Heart left ventricle (tissue), 16 donors: ENCODE data around the gene CDC7. TPM values are rescaled to one million over a fixed set of nuclear protein-coding genes. Genes with fewer than 3 reads are reported as not detected.

Experiments
- ATAC-seq, 4 donors: fragments of 200-7000 bp; cut with Tn5 transposase; one replicate each; pipeline ENCODE4 v1.9.1; 2020 to 2022; ENCODE audit warnings: moderate library complexity in 4 of 4, mild to moderate bottlenecking in 3 of 4, moderate number of reproducible peaks in 1 of 4
- DNase-seq, 5 donors: peaks; one replicate each; pipeline ENCODE4 v3.0.0-alpha.2; 2020
- H3K27ac ChIP-seq, 12 donors: fragments of 200-600 bp; sonication (generic) in 4 of 12; one replicate each; pipeline versions ENCODE4 v1.5.0 to v1.8.0; 2016 to 2022; ENCODE audit warnings: mild to moderate bottlenecking in 2 of 12
- H3K27me3 ChIP-seq, 9 donors: fragments of 200-600 bp; sonication (generic) in 2 of 9; one replicate each; pipeline versions ENCODE4 v1.5.1 to v1.8.0; 2016 to 2022; ENCODE audit warnings: mild to moderate bottlenecking in 3 of 9
- H3K36me3 ChIP-seq, 9 donors: fragments of 200-600 bp; sonication (generic) in 2 of 9; one replicate each; pipeline versions ENCODE4 v1.5.0 to v1.8.0; 2018 to 2022; ENCODE audit warnings: mild to moderate bottlenecking in 2 of 9
- H3K4me1 ChIP-seq, 12 donors: fragments of 200-600 bp; sonication (generic) in 4 of 12; one replicate each; pipeline versions ENCODE4 v1.5.0 to v1.8.0; 2016 to 2022; ENCODE audit warnings: mild to moderate bottlenecking in 3 of 12
- H3K4me3 ChIP-seq, 12 donors: fragments of 200-600 bp; sonication (generic) in 4 of 12; one replicate each; pipeline versions ENCODE4 v1.5.0 to v1.8.0; 2017 to 2022; ENCODE audit warnings: mild to moderate bottlenecking in 9 of 12, moderate library complexity in 4 of 12
- H3K9me3 ChIP-seq, 12 donors: fragments of 200-600 bp; sonication (generic) in 4 of 12; one replicate each; pipeline versions ENCODE4 v1.5.0 to v1.8.0; 2016 to 2022; ENCODE audit warnings: mild to moderate bottlenecking in 1 of 12
- POLR2A ChIP-seq, 2 donors: fragments of 450-650 bp; IDR thresholded peaks; one replicate each; pipeline ENCODE4 v1.6.1; 2017; ENCODE audit warnings: antibody characterized with exemption in 2 of 2, mild to moderate bottlenecking in 2 of 2, moderate library complexity in 2 of 2
- WGBS, 4 donors: extraction: QIAGEN DNeasy Blood & Tissue Kit in 2 of 4; methylation state at CpG; one replicate each; pipeline versions ENCODE4 v1.1.5 to v1.1.7; 2013 to 2018; 5-methylcytosine and 5-hydroxymethylcytosine counted together
- intact Hi-C, 10 donors: fragments of 100-400 bp; cut with DNase I; formaldehyde crosslinking; loops; one replicate each; pipeline versions ENCODE4 v1.11.1 to v1.14.2; 2022
- polyA plus RNA-seq, 2 donors: library from polyadenylated mRNA; stranded (reverse); fragments of 200-250 nt; gene quantifications; one replicate each; pipeline ENCODE4 v1.2.3, GENCODE V29; 2013
- total RNA-seq, 9 donors: library from RNA; depleted of rRNA in 2 of 9; stranded (reverse); fragments of >200 nt in 2 of 9; fragmentation: NEBNext Ultra II Directional in 3 of 9; extraction: Animal tissue kit (Norgen Biotek cat#: 25700) in 3 of 9; gene quantifications; one replicate each; pipeline versions ENCODE4 v1.1.0 to v1.2.4, GENCODE V29; 2016 to 2023
- TF ChIP-seq, protein P1 (sequence below), 12 donors: fragments of 200-600 bp; sonication (generic) in 4 of 12; IDR thresholded peaks; one replicate each; pipeline versions ENCODE4 v1.5.0 to v1.8.0; 2018 to 2022; ENCODE audit warnings: antibody characterized with exemption in 12 of 12, mild to moderate bottlenecking in 5 of 12
- donor health status: ischemic (EF 13 %, LVEDD 7.1; RV severe dilation, severe dysfunction).
- donor health status: healthy with polysubstance abuse.
- donor health status: DM: no; HTN: yes; CAD: no.
- donor health status: DM: no; HTN: no; CAD: no.
- donor health status: ischemic (EF 25% LVEDD 6.9; RV normal size, moderate dysfunction).
- donor health status: ischemic (EF 25% LVEDD 5.7; RV mildly dilated, moderate dysfunction).
- donor health status: healthy.
- donor health status: DM: yes; HTN: yes; CAD: no.
- donor health status: ischemic (EF 35%, LVEDD 5.7; RV mildly dilated, moderate dysfunction).
- donor health status: nonischemic (EF 11% LVEDD 7.7; RV severe dilation, severe dysfunction).
- donor health status: DM: yes; HTN: yes; CAD: no.
- donor health status: PGD.
- donor health status: ischemic (EF 29% LVEDD 5.4; RV normal size, mild dysfunction).
- donor health status: nonischemic (EF 23%, LVEDD 6.1; RV moderate dilation, normal function).

The CDC7 gene
- total and polyA plus RNA-seq, 11 donors = 0.30 to 6.3 (median 0.97) TPM

GRCh38 chr1:91552596-91552995 lies 51.9 kb downstream of the CDC7 start:
- H3K27me3 ChIP-seq = no peaks in the 10 kb centered on the region
- no peak for ATAC-seq
- H3K4me3 ChIP-seq = no peak overlapping the region
- no peak for TF ChIP-seq POLR2A (IDR thresholded peaks at IDR 0.05)
- TF ChIP-seq, protein P1, sequence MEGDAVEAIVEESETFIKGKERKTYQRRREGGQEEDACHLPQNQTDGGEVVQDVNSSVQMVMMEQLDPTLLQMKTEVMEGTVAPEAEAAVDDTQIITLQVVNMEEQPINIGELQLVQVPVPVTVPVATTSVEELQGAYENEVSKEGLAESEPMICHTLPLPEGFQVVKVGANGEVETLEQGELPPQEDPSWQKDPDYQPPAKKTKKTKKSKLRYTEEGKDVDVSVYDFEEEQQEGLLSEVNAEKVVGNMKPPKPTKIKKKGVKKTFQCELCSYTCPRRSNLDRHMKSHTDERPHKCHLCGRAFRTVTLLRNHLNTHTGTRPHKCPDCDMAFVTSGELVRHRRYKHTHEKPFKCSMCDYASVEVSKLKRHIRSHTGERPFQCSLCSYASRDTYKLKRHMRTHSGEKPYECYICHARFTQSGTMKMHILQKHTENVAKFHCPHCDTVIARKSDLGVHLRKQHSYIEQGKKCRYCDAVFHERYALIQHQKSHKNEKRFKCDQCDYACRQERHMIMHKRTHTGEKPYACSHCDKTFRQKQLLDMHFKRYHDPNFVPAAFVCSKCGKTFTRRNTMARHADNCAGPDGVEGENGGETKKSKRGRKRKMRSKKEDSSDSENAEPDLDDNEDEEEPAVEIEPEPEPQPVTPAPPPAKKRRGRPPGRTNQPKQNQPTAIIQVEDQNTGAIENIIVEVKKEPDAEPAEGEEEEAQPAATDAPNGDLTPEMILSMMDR (IDR thresholded peaks at IDR 0.05) = no peak
- peaks cover 0 to 54% (median 0%) of the 10 kb centered on the region in 12 donors for H3K4me1 ChIP-seq
- intact Hi-C loops = loop anchor here in 1 of 10 donors (10.0 kb wide), 1 partner anchor 332 kb away; the partner anchor contains the start of gene TGFBR3
- no peaks in the 10 kb centered on the region for H3K36me3 ChIP-seq
- peak overlapping the region in 1 of 12 donors; percentile 15 for H3K27ac ChIP-seq
- 88 to 90% (median 89%) methylated on average over 2 of the region's 2 CpGs for WGBS, 4 donors
- no peak for DNase-seq
- H3K9me3 ChIP-seq = no peaks in the 10 kb centered on the region

DNA sequence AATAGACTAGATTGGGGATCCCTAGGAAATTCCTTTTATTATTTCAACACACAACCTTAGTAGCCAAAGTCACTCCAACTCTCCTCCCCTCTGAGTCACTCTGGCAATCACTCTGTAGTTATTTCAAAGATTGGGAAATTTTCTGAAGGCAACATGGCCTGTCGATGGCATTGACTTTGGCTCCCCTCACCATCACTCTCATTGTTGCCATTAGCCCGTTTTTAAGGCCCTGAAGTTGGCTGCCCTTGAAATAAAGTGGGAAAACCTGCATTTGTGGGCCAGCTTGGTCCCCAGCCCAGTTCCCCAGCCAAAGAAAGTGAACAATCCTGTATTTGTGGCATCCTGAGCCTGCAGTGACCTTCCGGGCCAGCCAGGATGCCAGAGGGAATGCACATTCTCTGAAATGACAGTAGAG lies 52.5 kb downstream of the CDC7 start:
- no peak overlapping the region for H3K4me3 ChIP-seq
- WGBS, 4 donors = 78 to 90% (median 79%) methylated on average over 3 of the region's 3 CpGs
- TF ChIP-seq, protein P1 (IDR thresholded peaks at IDR 0.05) = no peak
- no peak for TF ChIP-seq POLR2A (IDR thresholded peaks at IDR 0.05)
- H3K36me3 ChIP-seq = no peaks in the 10 kb centered on the region
- DNase-seq = no peak
- no peaks in the 10 kb centered on the region for H3K9me3 ChIP-seq
- H3K27me3 ChIP-seq = no peaks in the 10 kb centered on the region
- peak overlapping the region in 1 of 12 donors; percentile 15 for H3K27ac ChIP-seq
- intact Hi-C loops = loop anchor here in 1 of 10 donors (10.0 kb wide), 1 partner anchor 332 kb away; the partner anchor contains the start of gene TGFBR3
- peaks cover 0 to 53% (median 0%) of the 10 kb centered on the region in 12 donors for H3K4me1 ChIP-seq
- peak in 3 of 4 donors; percentile 43 to 77 (median 72) for ATAC-seq

DNA sequence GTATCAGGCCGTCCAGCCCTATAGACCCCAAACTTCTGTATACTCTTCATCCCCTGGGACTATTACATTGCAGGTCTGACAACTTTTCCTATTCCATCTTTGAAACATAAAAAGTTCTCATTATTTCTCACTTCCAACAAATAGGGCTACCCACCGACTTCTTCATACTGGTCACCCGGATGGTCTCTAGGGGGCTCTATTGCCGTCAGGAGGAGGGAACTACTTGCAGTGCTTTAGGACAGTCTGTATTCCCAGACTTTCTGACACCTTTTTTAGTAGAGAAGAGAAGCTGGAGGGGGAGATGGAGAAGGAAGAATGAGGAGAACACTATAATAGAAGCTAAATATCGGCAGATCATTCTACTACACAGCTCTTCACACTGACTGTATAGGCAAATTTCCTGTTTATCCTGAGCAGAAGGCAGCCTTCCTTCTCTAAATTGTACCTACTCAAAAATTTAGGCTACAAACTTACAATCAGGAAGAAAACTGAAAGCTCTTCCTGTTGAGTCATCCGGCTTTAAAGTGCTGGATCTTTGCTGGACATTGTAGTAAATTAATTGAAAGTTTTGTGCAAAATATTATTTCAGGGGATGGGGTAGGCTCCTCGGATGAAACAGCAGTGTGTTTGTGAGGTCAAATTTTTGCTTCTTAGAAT lies 54.6 kb downstream of the CDC7 start:
- ATAC-seq (peak in 1 of 4 donors; percentile 54), DNase-seq (no peak)
- WGBS, 4 donors = 41 to 60% (median 48%) methylated on average over 7 of the region's 7 CpGs
- peak overlapping the region in 2 of 12 donors; percentile 28 to 80 for H3K27ac ChIP-seq
- H3K27me3 ChIP-seq = no peaks in the 10 kb centered on the region
- TF ChIP-seq POLR2A (IDR thresholded peaks at IDR 0.05) = no peak
- TF ChIP-seq, protein P1 (IDR thresholded peaks at IDR 0.05) = peak in 6 of 12 donors; percentile 8 to 61 (median 36)
- no peaks in the 10 kb centered on the region for H3K36me3 ChIP-seq
- H3K4me1 ChIP-seq = peaks cover 0 to 40% (median 0%) of the 10 kb centered on the region in 12 donors
- intact Hi-C loops = loop anchor here in 1 of 10 donors (10.0 kb wide), 1 partner anchor 330 kb away; the partner anchor contains the start of gene TGFBR3
- no peaks in the 10 kb centered on the region for H3K9me3 ChIP-seq
- no peak overlapping the region for H3K4me3 ChIP-seq

DNA sequence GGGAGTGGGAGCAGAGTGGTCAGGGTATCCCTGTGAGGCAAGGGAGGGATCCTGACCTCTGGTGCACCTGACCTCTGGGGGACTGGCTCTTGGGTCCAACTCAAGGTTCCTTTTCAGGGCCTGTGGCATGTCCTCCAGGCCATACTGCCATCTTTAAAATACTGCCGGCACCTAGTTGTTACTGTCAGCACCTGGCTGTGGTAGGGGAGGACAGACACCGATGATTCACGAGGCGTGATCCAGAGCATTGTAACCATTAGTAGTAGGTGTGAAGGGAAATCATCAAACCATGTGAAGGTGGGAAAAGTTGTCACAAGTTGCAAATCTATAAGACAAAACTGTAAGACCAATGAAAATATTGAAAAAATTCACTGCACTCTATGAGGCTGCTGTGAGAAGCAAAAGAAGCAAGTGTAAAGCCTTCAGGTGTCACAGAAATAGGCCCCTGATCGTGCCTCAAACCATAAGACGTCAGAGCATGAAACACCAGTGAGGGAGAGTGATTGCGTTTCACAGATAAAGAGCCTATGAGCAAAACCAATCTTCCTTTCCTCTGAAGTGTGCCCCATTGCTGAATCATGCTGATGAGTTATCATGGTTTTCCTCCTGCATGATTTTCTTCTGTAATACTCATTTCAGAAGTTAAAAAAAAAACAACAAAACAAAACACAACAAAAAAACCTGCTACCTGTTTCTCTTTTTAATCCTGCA lies 55.3 kb downstream of the CDC7 start:
- peak in 1 of 4 donors; percentile 50 for ATAC-seq
- H3K27ac ChIP-seq = peak overlapping the region in 2 of 12 donors; percentile 28 to 80
- intact Hi-C loops = loop anchor here in 1 of 10 donors (10.0 kb wide), 1 partner anchor 329 kb away; the partner anchor contains the start of gene TGFBR3

More for the DNA sequence above, 55.3 kb downstream of the CDC7 start:
- H3K36me3 ChIP-seq = no peaks in the 10 kb centered on the region
- 69 to 83% (median 78%) methylated on average over 7 of the region's 7 CpGs for WGBS, 4 donors
- H3K4me1 ChIP-seq = peaks cover 0 to 40% (median 0%) of the 10 kb centered on the region in 12 donors
- no peak for DNase-seq
- H3K9me3 ChIP-seq = no peaks in the 10 kb centered on the region
- no peaks in the 10 kb centered on the region for H3K27me3 ChIP-seq
- no peak overlapping the region for H3K4me3 ChIP-seq
- no peak for TF ChIP-seq POLR2A (IDR thresholded peaks at IDR 0.05)
- TF ChIP-seq, protein P1 (IDR thresholded peaks at IDR 0.05) = no peak
